ENCODE data around the gene CFAP100.

Gene CFAP100

GRCh38 chr3:126480861-126481260 lies 86.2 kb downstream of the CFAP100 start:
- no peak for DNase-seq (ENCODE audit: low read depth)

DNA sequence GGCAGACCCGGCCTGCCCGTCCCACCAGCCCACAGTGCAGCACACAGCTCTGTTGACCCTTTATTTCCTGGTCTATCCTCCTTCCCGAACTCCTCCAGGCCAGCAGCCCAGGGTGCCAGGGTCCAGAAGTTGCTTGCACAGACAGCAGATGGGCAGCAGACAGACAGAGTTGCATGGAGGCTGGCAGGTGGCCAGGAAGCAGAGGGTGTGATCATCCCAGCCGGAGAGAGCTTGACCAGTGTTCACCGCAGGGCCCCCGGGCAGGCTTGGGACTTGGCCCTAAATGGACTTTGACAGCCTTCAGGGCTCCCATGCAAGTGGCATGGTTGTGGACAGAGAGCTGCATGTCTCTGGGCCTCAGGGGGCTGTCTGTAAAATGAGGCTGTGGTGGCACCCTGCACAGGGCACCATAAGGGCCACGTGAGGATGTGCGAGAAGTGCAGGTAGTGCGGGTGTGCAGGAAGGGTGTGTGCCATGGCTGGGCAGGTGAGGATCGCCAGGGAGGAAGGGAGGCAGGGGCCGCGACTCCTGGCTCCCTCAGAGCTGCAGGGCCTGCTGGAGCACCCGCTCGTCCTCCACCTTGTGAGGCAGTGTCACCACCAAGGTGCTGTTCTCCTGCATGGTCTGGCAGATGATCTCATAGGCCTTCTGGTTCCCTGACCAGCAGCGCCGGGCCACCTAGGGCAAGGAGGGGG lies 87.2 kb downstream of the CFAP100 start:
- DNase-seq (ENCODE audit: low read depth) = no peak

GRCh38 chr3:126482503-126483255 lies 88.0 kb downstream of the CFAP100 start:
- DNase-seq (ENCODE audit: low read depth) = no peak

DNA sequence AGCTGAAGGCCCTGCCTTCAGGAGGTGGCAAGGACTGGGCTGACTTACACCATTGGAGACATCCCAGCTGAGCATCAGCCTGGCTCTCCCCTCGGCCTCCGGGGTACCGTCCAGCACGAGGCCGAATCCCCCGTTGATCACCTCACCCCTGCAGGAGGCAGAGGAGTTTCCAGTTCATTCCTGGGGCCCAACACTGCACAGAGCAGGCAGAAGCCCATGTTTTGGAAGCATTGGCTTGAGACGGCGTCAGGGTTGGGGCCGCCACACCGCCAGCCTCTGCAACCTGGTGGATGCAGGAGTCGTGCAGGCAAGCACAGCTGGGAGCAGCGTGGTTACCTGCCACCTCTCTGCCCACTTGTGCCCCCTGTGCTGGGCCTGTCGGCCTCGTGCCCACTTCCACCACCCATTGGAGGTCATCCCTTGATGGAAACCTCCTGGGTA lies 88.6 kb downstream of the CFAP100 start:
- no peak for DNase-seq (ENCODE audit: low read depth)

- no peak for DNase-seq (ENCODE audit: low read depth)
Measured at GRCh38 chr3:126484148-126484547, 89.4 kb downstream of the CFAP100 start.

DNA sequence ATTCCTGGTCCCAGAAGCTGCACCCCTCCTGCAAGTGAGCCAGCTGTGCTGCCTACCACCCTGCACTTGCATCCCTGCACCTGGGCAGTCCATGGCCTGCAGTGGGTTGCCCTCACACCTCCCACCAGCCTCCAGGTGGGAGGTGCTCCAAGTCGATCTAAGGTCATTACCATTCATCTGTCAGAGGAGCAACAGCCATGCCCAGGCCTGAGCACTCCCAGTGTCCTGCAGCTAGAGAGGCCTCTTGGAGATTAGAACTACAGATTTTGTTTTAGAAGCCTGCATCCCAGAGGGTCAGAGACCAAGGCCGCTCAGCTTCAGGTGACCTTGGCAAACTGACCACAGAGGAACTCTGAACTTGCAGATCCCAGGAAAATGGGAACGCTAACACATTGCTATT lies 90.0 kb downstream of the CFAP100 start:
- DNase-seq (ENCODE audit: low read depth) = no peak

DNA sequence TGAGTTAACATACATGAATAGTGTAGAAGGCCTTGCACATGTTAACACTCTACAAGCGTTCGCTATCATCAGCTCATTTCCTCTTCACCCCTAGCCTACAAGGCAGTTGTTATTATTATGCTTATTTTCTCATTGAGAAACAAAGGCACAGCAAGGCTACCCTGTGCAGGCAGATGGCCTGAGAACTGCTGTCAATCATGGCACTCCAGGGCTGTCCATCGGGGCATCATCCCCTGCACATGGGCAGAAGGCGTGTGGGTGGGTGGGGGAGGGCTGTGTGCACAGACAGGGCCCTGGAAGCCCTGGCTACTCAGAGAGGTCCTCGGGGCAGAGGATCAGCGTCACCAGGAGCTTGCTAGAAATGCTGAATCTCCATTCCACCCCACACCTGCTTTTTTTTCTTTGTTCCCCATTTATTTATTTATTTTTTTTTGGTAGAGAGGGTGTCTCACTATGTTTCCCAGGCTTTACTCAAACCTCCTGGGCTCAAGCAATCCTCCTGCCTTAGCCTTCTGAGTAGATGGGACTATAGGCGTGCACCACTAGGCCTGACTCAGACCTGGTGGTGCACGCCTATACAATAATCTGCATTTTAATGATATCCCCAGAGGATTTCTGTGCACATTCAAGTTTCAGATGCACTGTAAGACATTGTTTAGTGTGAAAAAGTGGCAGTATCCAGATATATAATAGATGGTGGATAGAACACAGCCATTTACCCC lies 90.6 kb downstream of the CFAP100 start:
- DNase-seq (ENCODE audit: low read depth) = no peak

DNA sequence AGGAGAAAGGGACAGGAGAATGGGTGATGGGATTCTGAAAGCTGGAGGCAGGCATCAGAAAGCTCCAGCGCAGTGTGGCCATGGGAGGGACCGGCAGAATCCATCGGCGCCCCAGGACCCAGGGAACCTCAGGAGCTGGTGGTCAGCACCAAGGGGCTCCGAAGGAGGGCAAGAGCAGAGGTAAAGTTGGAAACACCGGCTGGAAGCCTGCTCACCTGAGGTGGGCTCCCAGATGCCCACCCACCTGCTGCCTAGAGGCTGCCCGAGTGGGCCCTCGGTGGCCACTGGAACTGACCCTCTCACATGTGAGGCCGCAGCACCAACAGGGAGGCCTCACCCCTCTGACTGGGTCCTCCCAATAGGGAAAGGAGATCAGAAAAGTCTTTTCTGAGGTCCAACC lies 91.2 kb downstream of the CFAP100 start:
- no peak for DNase-seq (ENCODE audit: low read depth)

All from non-pigmented ciliary epithelial cell (primary cell).